GM12878 (cell line): Measurements from ENCODE around the gene PHB1. TPM values are rescaled to one million over a fixed set of nuclear protein-coding genes. Genes with fewer than 3 reads are reported as not detected.

Experiments
- ATAC-seq: fragments of 200-7000 bp; cut with Tn5 transposase; 3 replicates; pipeline ENCODE4 v1.9.1; 2020; ENCODE audit warnings: mild to moderate bottlenecking, moderate library complexity
- BruUV-seq: library from RNA; stranded (reverse); fragments of 400-500 nt; replicated peaks from 2 replicates; lab custom pipeline; 2021; lab: Mats Ljungman, UMichigan
- CTCF ChIA-PET: fragments of 300-600 bp; sonication (Branson Sonifier 250); formaldehyde crosslinking; extraction: SDS; loops from one replicate; lab custom pipeline; 2021; ENCODE audit warnings: inconsistent platforms; lab: Yijun Ruan, JAX
- POLR2A ChIA-PET: fragments of 350-600 bp; formaldehyde crosslinking; extraction: SDS; loops from one replicate; lab custom pipeline; 2021; ENCODE audit warnings: inconsistent platforms; lab: Charles Lee
- RAD21 ChIA-PET: fragments of 300-600 bp; sonication (Branson Sonifier 250); formaldehyde crosslinking; loops from one replicate; lab custom pipeline; 2023; ENCODE audit warnings: antibody characterized with exemption; ENCODE audit not compliant: unreplicated experiment; lab: Charles Lee
- SMC1A ChIA-PET: fragments of 300-600 bp; sonication (Branson Sonifier 250); formaldehyde crosslinking; loops from one replicate; lab custom pipeline; 2023; ENCODE audit not compliant: unreplicated experiment, uncharacterized antibody; lab: Charles Lee
- DNase-seq: peaks from one replicate; pipeline ENCODE4 v3.0.0-alpha.2; 2011; ENCODE audit warnings: low read depth, low spot score
- FAIRE-seq: peaks from 3 replicates; lab custom pipeline; 2011; peaks lifted over from hg19 to GRCh38; lab: Jason Lieb, UNC
- H2AFZ ChIP-seq: 2 replicates; pipeline ENCODE4 v1.6.0; 2011; ENCODE audit warnings: low read depth, low read length, control low read depth; ENCODE audit not compliant: control insufficient read depth
- H3K27ac ChIP-seq: 2 replicates; pipeline ENCODE4 v1.5.1; 2011; ENCODE audit warnings: control low read depth; ENCODE audit not compliant: control insufficient read depth, insufficient read depth
- H3K27me3 ChIP-seq, 2 experiments: replicated peaks in 1 of 2; 2 replicates each; pipeline versions ENCODE4 v1.6.0 to v1.6.1; 2011; ENCODE audit warnings: low read length in 1 of 2; ENCODE audit not compliant: control insufficient read depth in 2 of 2, insufficient read depth in 2 of 2
- H3K36me3 ChIP-seq, 2 experiments: 2 replicates each; pipeline ENCODE4 v1.5.1; 2011; ENCODE audit warnings: low read length in 1 of 2; ENCODE audit not compliant: control insufficient read depth in 2 of 2, insufficient read depth in 2 of 2
- H3K4me1 ChIP-seq: 2 replicates; pipeline ENCODE4 v1.6.1; 2011; ENCODE audit warnings: mild to moderate bottlenecking, low read length, moderate library complexity, mixed read lengths; ENCODE audit not compliant: control insufficient read depth, insufficient read depth
- H3K4me2 ChIP-seq: 2 replicates; pipeline ENCODE4 v1.6.0; 2011; ENCODE audit warnings: control low read depth; ENCODE audit not compliant: control insufficient read depth, insufficient read depth
- H3K4me3 ChIP-seq: fragments of 200-600 bp; sonication (generic); 2 replicates; pipeline ENCODE4 v1.5.1; 2016
- H3K79me2 ChIP-seq: 2 replicates; pipeline ENCODE4 v1.6.0; 2011; ENCODE audit warnings: low read length; ENCODE audit not compliant: control insufficient read depth, insufficient read depth
- H3K9ac ChIP-seq: 2 replicates; pipeline ENCODE4 v1.8.0; 2011; ENCODE audit warnings: low read length, control low read depth, mixed read lengths; ENCODE audit not compliant: control insufficient read depth, insufficient read depth
- H3K9me3 ChIP-seq: replicated peaks from 3 replicates; pipeline ENCODE4 v1.5.1; 2011; ENCODE audit warnings: mild to moderate bottlenecking, low read length; ENCODE audit not compliant: control insufficient read depth, insufficient read depth
- H4K20me1 ChIP-seq: 2 replicates; pipeline ENCODE4 v1.6.0; 2011; ENCODE audit not compliant: control insufficient read depth, insufficient read depth
- IRF4 ChIP-seq: IDR thresholded peaks from 2 replicates; pipeline ENCODE4 v1.6.1; 2011; ENCODE audit warnings: low read depth, low read length
- JUNB ChIP-seq: IDR thresholded peaks from 2 replicates; pipeline ENCODE4 v1.6.1; 2016; ENCODE audit warnings: antibody characterized with exemption, mild to moderate bottlenecking
- NR2C1 ChIP-seq: fragments of 450-650 bp; IDR thresholded peaks from 2 replicates; pipeline ENCODE4 v1.6.1; 2017; ENCODE audit warnings: antibody characterized with exemption, mild to moderate bottlenecking, moderate library complexity
- NR2C2 ChIP-seq: IDR thresholded peaks from 2 replicates; pipeline ENCODE4 v1.6.1; 2011; ENCODE audit warnings: borderline replicate concordance, low read depth; ENCODE audit not compliant: control insufficient read depth, insufficient read length
- RBBP5 ChIP-seq: fragments of 200-600 bp; sonication (generic); conservative IDR thresholded peaks from 2 replicates; pipeline ENCODE4 v1.6.1; 2016
- SMC3 ChIP-seq: IDR thresholded peaks from 2 replicates; pipeline ENCODE4 v1.6.1; 2011; ENCODE audit warnings: low read length, improper control_type of control experiment, borderline replicate concordance
- SRF ChIP-seq, 2 experiments: IDR thresholded peaks; 2 replicates each; pipeline ENCODE4 v1.6.1; 2011; ENCODE audit warnings: low read depth in 2 of 2, low read length in 2 of 2, mild to moderate bottlenecking in 1 of 2, moderate library complexity in 1 of 2
- WRNIP1 ChIP-seq: IDR thresholded peaks from 2 replicates; pipeline ENCODE4 v1.6.1; 2011; ENCODE audit warnings: low read depth, low read length, improper control_type of control experiment, borderline replicate concordance
- WGBS: methylation state at CpG from one replicate; pipeline ENCODE4 v1.1.6; 2016; ENCODE audit warnings: low lambda C conversion rate; ENCODE audit not compliant: insufficient replicate concordance, insufficient coverage; ENCODE audit errors: missing lambda C conversion rate; 5-methylcytosine and 5-hydroxymethylcytosine counted together
- in situ Hi-C: fragments of 300-500 bp; cut with MboI; formaldehyde crosslinking; loops from 9 replicates; pipeline ENCODE4 v1.14.3; 2018; ENCODE audit warnings: mixed read lengths
- intact Hi-C: fragments of 100-400 bp; cut with micrococcal nuclease; formaldehyde crosslinking; loops from one replicate; pipeline ENCODE4 v1.14.2; 2022; ENCODE audit not compliant: unreplicated experiment
- polyA plus RNA-seq, 11 experiments: library from polyadenylated mRNA; depleted of rRNA in 4 of 11; unstranded in 6 of 11; stranded (reverse) in 5 of 11; fragments of >200 nt; fragmentation: Nextera tagmentation in 4 of 11; fragmentation: Illumina TruSeq in 1 of 11; extraction: Ambion mirVana in 4 of 11; extraction: Trizol in 1 of 11; gene quantifications; 1 replicate in 1 of 11; 2 replicates in 10 of 11; pipeline versions ENCODE4 v1.2.1 to v1.2.3, GENCODE V29; 2011 to 2016; ENCODE audit warnings: inconsistent platforms in 2 of 11, missing spikeins in 2 of 11, low read depth in 1 of 11
- total RNA-seq, 4 experiments: library from RNA; depleted of rRNA in 3 of 4; stranded (reverse); fragments of >200 nt in 3 of 4; fragmentation: Illumina TruSeq in 1 of 4; extraction: Trizol in 1 of 4; gene quantifications; 2 replicates each; pipeline versions ENCODE4 v1.2.1 to v1.2.3, GENCODE V29; 2013 to 2021

Gene PHB1
- total and polyA plus RNA-seq, 10 of the 15 experiments (the other 5 are each of a cell fraction or from before 2014, with no cell fraction given) = 117 to 466 (median 248) TPM

DNA sequence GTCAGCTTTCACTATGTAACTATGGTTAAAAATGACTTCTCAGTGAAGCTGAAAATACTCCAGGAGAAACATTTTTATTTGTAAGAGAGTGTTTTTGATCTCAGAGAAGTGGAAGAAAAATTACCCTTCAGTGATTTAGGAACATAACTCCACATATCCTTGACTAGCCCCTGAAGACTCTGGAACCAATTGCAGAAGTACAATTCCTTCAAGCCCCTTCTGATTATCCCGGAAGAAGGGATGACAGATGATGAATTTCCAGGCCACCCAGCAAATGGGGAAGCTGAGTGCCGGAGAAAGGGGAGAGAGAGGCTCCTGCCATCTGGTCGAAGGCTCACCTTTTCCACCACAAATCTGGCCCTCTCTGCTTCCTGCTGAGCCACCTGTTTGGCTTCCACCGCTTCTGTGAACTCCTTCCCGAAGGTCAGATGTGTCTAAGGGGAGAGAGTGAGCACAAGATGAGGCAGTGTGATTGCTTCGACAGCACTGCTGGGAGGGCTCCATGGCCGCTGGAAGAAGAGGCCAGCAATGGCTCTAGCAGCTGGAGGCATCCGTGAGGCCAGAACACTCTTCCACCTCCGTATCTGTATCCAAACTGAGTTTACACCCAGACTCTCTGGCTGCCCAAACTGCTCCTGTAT, 8.1 kb downstream of the PHB1 start:
- no peak overlapping the region for H3K9ac ChIP-seq
- no peaks in the 10 kb centered on the region for H3K27me3 ChIP-seq
- no peak overlapping the region for H2AFZ ChIP-seq
- ATAC-seq (no peak), DNase-seq (no peak), FAIRE-seq (no peak)
- ChIA-PET CTCF (interaction anchor here (1.3 to 6.6 kb wide), 7 partner anchors 9 to 290 kb away, joined by 3 to 119 read pairs (median 4); no protein-coding TSS in a partner anchor), SMC1A (interaction anchor here (2.3 kb wide), 1 partner anchor 150 kb away, joined by 21 read pairs; no protein-coding TSS in a partner anchor), POLR2A (no interaction called here), RAD21 (no interaction called here)
- no peak overlapping the region for H3K27ac ChIP-seq
- in situ Hi-C loops = loop anchor here (5.0 to 10.0 kb wide), 2 partner anchors 148 to 291 kb away; no protein-coding TSS in a partner anchor
- intact Hi-C loops = no loop called here
- H3K4me2 ChIP-seq = no peak overlapping the region
- no peaks in the 10 kb centered on the region for H3K79me2 ChIP-seq
- H3K36me3 ChIP-seq = peaks cover 31 to 36% of the 10 kb centered on the region in 2 experiments
- H3K4me1 ChIP-seq = peaks cover 10% of the 10 kb centered on the region
- 92% methylated on average over 9 of the region's 9 CpGs for WGBS
- H3K9me3 ChIP-seq = no peaks in the 10 kb centered on the region
- H3K4me3 ChIP-seq = no peak overlapping the region
- TF ChIP-seq SMC3 (no peak), JUNB (no peak), SRF (IDR thresholded peaks at IDR 0.05; ENCODE audit: low read depth in 2 of 2, low read length in 2 of 2) (no peak), IRF4 (no peak), NR2C1 (no peak), RBBP5 (no peak), WRNIP1 (no peak), NR2C2 (no peak)
- H4K20me1 ChIP-seq = no peaks in the 10 kb centered on the region
- BruUV-seq = no TSS peak
